ENCODE data around the gene RAB17.
"Not testable (repeated sequence)": the region's sequence is repeated elsewhere in the genome, so short reads cannot be mapped to it uniquely, and the experiment has no call there.

Gene RAB17

GRCh38 chr2:237623428-237624403 lies 33.2 kb upstream of the RAB17 start:
- no peak for DNase-seq

DNA sequence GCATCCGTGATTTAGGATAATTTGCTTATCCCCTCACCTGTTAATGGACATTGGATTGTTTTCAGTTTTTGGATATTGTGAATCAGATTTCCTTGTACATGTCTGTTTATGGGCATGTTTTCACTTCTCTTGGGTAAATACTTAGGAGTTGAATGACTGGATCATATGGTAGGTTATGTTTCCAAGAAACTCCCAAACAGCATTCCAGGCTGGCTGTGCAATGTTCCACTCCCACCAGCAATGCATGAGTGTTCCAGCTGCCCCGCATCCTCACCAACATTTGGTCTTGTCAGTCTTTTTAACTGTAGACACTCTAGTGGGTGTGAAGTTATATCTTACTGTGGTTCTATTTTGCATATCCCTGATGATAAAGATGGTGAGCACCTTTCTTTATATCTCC lies 27.9 kb upstream of the RAB17 start:
- DNase-seq = no peak

- DNase-seq = no peak
These were observed 27.1 kb upstream of the RAB17 start for GRCh38 chr2:237617587-237617982.

- no peak for DNase-seq
These were observed 26.4 kb upstream of the RAB17 start for GRCh38 chr2:237616734-237617586.

DNA sequence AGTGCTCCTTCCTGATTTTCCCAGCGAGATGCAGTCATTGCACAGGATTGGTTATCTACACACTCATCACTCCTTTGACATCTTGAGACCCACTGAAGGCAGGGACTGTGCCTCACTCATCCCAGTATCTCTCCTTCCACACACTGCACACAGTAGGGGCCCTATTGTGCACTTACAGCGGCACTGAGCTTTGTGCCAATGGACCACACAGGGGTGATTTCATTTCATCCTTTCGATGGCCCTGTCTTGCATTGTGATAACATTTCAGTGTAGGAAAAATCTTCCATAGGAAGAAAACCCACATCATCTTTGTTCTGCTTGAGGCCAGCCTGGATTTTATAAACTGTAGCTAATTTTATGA lies 25.8 kb upstream of the RAB17 start:
- DNase-seq = no peak

GRCh38 chr2:237615631-237616249 lies 25.2 kb upstream of the RAB17 start:
- no peak for DNase-seq

DNA sequence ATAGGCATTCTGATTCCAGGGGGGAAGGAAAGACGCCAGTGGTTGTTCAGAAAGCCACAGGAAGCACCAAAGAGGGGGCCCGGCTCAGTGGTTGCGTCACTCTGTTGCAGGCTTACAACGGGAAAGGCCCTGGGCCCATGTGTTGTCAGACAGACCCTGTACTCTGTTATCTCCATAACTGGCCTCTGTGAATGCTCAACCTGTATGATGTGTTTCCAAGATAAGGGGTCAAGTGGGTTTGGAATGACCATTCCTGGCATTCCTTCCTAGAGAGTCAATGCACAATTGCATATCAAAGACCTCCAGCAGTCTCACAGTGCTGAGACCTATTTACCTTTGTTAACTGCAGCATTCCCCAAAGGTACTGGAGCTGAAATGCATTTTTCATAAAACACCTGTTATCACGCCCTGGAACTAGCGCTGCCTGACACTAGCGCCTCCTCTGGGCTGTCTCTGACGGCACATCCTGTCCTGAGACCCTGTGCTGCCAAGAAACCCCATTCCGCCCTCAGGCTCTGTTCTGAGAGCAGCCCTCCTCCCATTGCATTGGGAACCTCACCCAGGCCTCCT lies 23.7 kb upstream of the RAB17 start:
- DNase-seq = no peak

DNA sequence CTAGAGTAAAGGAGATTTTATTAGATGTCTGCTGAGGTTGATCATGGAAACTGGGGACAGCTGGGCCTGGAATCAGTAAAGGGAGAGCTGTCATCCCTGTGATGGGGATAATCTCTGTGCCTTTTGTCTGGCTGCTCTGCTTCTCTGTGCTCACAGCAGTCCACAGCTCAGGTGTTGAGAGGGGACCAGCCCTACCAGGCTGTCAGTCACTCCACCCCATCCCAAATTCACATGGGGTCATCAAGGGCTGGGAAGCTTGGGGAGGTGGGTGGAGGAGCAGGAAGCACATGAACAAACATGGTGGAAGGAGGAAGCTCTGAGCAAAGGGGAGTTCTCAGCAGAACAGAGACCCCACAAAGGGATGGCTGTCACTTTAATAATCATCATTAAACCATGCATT lies 23.1 kb upstream of the RAB17 start:
- DNase-seq = no peak

DNA sequence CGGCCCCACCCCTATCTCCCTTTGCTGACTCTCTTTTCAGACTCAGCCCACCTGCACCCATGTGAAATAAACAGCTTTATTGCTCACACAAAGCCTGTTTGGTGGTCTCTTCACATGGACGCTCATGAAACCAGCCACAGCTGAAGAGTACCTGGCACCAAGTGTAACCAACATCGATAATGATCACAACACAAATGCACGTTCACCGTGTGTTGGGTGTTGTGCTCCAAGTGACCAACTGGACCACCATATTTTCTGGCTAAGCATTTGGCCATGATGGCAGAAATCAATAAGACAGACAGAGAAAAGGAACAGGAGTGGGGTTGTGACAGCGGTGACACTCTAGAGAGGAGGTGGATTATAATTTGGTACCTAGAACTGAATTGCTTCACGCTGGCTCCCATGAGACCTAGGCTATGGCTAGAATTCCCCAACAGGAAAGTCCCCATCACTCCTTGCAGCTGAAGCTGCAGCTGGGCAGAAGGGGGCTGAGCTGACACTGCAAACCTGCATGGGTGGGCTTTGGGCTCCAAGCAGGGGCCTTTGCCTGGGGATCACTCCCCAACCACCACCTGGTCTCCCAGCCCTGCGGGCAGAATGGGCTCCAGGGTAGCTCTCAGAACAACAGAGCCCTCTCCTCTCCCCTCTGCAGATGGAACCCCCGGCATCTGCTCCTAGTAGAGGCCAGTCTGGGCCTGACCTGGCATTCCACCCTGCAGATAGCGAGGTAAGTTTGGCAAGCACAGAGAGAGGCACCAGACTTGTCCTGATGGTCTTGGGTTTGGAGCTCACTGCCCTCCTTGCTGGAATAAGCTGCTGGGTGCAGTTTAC lies 22.2 kb upstream of the RAB17 start:
- no peak for DNase-seq

DNA sequence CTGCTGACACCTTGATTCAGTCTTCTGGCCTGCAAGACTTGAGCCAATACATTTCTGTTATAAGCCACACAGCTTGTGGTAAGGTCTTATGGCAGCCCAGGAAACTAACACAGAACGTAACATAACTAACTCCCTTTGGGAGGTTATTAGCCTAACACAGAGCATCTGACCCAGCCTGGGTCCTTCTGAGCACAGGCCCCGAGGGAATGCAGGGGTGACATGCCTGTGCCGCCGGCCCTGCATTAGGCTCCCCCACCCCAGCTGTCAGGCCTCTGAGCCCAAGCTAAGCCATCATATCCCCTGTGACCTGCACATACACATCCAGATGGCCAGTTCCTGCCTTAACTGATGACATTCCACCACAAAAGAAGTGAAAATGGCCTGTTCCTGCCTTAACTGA lies 16.0 kb upstream of the RAB17 start:
- DNase-seq = not testable (repeated sequence)

GRCh38 chr2:237604960-237605359 lies 14.4 kb upstream of the RAB17 start:
- DNase-seq = no peak

DNA sequence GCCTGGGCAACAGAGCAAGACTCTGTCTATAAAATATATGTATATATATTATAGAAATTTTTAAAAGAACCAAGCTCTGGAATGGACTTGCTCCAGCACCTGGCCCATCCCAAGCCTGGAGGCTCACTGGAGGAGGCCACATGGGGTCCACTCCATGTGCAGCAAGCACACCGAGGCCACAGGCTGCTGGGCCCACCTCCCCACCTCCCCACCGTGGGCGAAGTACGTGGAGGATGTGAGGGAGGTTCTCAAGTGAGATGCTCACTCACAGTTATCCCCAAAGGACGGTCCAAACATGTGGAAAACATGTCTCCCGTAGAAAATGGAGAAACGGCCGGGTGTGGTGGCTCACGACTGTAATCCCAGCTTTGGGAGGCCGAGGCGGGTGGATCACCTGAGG lies 13.9 kb upstream of the RAB17 start:
- no peak for DNase-seq

GRCh38 chr2:237603718-237604362 lies 13.3 kb upstream of the RAB17 start:
- DNase-seq = no peak

GRCh38 chr2:237603049-237603717 lies 12.6 kb upstream of the RAB17 start:
- DNase-seq = no peak

DNA sequence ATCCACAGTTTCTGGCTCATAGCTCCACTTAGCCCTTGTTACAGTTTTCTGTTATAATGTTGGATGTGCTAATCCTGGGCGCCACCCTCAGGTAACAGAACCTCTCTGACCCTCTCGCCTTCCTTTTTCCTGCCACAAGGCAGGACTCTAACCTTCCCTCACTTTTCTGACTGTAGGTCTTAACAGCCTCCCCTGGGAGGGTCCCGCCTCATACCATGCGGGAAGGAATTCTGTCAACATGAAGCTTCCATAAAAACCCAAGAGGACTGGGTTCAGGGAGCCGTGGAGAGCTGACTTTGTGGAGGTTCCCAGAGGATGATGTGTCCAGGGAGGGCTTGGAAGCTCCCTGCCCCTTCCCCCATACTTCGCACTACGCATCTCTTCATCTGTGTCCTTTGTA lies 11.9 kb upstream of the RAB17 start:
- DNase-seq = no peak

DNA sequence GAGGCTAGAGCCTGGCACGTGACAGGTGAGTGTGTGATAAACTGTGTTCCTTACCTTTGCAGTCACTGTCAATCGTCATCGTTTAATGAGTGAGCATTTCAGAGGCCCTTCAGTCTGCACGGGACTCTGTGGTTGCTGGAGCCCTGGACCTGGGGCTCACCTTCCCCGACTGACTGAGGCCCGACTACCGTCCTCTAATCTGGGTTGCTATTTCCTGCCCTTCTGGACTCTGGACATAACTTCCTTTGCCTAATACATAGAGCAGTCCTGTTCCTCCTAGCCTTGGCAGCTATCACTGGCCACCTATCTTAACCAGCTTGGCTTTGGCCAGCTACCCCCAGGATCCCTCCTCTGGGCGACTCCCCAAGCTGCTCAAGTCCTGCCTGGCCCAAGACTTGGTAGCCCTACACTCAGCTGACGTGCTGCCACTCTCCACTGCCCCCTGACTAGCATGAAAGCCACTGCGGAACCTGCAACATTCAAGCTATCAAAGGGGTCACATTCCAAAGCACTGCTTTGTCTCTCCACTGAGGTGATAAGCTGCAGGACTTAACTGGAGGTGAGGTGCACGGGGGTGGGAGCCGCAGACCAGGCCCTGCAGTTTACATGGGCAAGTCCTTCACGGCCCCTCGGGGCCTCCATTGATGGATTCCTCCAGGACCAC lies 11.1 kb upstream of the RAB17 start:
- DNase-seq = no peak

- DNase-seq = no peak
These were observed 9.8 kb upstream of the RAB17 start for GRCh38 chr2:237600205-237600846.

DNA sequence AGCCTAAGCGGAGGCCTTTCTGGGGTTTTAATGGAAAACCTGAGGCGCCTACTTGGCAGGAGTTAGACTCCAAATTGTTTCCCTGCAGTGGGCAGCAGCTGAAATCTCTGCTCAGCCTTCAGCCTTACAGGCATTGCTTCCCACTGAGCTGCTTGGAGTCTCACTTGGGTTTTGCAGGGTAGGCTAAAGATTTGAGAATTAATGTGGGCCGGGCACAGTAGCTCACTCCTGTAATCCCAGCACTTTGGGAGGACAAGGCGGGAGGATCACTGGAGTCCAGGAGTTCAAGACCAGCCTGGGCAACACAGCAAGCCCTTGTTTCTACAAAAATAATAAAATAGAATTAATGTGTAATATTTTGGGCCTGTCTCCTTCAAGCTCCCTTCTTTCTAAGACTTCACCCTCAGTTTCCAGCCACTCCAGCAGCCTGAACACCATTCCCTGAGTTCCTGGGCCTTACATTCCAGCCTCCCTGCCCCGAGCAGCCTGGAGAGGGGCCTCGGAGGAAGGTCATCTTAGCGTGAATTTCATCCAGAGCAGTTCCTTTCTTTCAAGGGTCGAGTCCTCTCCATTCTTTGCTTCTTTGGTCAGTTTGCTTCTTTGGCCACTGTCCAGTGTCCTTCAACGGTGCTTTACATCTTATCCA lies 9.1 kb upstream of the RAB17 start:
- DNase-seq = no peak

DNA sequence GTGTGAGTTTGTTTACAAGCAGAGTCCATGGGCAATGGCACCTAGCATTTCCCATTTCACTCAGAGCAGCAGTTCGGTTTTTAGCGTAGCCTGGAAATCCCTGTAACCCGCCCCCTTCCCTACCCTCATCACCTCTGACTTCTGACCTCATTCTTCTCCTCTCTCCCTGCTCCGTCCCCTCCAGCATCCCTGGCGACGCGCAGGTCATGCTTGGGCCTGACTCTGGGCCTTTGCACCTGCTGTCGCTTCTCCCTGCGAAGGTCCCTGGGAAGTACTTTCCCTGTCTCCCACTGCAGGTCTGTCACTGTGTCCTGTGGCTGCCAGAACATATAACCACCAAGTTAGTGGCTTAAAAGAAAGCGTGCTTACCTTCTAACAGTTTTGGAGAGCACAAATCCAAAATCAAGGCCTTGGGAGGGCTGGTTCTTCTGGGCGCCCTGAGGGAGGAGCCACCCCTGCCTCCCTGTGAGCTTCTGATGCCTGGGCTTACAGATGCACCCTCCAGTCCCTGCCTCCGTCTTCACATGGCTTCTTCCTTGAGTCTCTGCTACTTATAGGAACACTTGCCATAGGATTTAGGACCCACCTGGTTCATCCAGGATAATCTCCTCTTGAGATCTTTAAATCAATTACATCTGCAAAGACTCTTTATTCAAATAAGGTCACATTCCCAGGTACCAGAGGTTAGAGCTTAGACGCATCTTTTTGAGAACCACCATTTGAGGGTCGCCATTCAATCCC lies 8.1 kb upstream of the RAB17 start:
- DNase-seq = no peak
